GM18502 (cell line): ENCODE results near the gene SMYD3.

Experiments
- ATAC-seq: cut with Tn5 transposase; IDR thresholded peaks from one replicate; pipeline ENCODE4 v1.9.1; 2021; ENCODE audit warnings: mild to moderate bottlenecking; ENCODE audit not compliant: unreplicated experiment, poor library complexity

The SMYD3 gene

GRCh38 chr1:246232126-246232525 is 275.0 kb downstream of the SMYD3 start:
- no peak for ATAC-seq

DNA sequence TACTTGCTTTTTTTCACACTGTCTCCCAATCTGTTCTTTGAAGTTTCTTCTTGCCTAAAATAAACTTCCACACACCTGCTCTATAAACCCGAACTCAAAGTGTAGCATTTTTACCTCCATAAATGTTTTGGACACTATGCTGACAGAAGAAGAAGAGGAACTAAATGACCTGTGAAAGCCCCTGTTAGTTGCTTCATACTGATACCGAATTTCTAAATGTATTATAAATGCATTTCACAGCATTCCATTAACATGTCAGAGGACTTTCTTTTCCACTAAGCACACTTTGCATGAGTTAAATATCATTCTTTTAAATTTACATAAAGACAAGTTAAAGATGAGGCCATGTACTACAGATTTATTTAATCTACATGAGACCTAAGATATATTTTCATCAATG is 281.0 kb downstream of the SMYD3 start:
- no peak for ATAC-seq

DNA sequence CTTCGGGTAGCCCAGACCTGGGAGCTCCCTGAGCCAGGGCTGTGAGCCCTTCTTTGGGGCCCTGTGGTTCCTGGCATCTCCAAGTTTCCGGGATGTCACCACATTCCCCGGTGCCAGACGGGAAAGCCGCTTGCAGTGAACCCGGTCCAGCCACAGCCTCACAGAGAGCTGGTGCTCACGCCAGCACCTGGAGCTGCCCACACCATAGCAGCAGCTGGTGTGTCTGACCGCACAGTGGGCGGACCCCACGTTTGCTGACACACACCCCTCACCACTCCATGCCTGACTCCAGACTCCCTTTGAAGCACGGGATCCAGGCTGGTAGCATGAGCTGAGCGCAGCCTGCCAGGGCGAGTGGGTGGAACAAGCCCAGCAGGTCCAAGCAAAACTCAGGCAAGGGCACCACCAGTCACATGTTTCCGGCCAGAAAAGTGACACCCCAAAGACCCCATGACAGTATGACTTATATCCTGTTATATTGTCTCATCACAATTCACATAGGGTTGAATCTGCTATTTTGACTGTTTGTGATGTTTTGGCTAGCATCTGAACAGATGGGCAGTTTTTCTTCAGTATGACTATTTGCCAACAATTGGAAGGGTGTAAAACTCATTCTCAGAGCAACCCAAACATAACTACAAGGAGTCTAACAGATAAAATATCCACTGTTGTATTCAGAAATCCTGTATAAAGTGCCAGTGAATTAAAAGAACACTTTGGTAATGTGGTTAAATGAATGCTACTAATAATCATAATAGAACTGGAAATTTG is 285.4 kb downstream of the SMYD3 start:
- no peak for ATAC-seq

- no peak for ATAC-seq
These were observed 286.5 kb downstream of the SMYD3 start for GRCh38 chr1:246220495-246221065.

- ATAC-seq = no peak
These were observed 287.5 kb downstream of the SMYD3 start for GRCh38 chr1:246219508-246220030.

DNA sequence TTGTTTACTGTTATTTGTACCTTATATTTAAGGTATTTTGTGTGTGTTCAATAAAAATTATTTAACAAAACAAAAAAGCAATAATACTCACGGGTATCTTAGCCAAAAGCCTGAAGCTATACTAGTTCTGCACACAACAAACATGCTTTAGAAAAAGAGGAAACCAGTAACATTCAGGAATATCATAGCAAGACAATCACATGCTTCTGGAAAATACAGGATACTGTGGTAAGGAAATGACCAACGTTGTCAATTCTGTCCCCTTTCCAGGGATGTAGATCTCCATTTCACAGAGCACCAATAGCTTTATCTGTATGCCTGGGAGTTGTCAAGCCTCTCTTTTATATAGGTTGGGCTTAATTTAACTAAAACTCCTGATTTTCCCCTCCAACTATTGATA is 288.4 kb downstream of the SMYD3 start:
- no peak for ATAC-seq

DNA sequence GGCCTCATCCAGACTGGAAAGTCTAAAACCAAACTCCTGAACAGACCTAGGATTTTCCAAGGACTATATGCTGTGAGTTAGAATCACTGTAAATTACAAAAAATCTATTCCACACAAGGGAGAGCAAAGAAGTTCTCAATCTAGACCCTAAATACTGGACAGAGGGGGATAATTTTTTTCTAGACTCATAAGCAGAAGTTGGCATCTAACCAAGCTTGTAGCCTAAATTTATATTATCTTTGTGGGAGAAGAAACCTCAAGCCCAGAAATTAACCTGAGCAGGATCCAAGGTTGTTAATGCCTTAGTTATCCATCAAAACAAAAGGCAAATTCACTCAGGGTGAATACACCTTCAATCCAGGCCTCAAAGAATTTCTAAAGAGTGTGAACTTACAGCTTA is 290.2 kb downstream of the SMYD3 start:
- ATAC-seq = no peak

DNA sequence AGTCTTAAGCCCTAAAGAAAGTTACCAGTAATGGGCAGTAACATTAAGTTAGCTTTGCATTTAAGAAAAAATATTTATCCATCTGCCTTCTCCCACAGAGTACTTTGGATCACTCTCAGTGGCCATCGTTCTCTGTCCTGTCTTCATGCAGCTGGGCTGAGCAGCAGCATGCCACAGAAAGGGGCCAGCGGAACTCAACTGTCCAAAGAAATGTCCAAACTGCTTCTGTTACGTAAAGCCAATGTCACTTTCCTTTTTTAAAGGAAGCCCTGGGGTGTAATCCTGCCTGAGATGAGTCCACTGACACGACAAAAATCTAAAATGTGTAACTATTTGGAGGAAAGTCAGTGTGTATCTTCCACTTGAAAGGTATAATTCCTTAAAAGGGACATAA is 291.6 kb downstream of the SMYD3 start:
- ATAC-seq = no peak

GRCh38 chr1:246214708-246215509 is 292.2 kb downstream of the SMYD3 start:
- peak; percentile 100 for ATAC-seq

- no peak for ATAC-seq
These were observed 293.1 kb downstream of the SMYD3 start for GRCh38 chr1:246213947-246214346.

DNA sequence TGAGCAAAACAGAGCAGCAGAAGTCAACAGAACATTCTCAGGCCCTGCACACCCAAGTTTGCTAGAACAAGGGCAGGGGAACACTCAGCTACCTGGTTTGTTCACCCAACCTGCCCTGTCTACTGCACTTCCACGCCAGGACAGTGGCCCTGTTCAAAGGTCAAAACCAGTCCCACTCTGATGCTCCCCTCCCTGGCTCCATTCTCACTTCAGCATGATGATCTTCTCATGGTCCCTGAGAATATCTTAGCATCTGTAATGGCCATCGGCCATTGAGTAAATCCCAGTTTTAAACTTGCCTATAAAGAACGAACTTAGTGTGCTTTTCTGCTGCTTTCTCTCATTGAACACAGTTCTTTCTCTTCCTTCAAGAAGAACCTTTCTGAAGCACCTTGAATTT is 293.6 kb downstream of the SMYD3 start:
- ATAC-seq = no peak

DNA sequence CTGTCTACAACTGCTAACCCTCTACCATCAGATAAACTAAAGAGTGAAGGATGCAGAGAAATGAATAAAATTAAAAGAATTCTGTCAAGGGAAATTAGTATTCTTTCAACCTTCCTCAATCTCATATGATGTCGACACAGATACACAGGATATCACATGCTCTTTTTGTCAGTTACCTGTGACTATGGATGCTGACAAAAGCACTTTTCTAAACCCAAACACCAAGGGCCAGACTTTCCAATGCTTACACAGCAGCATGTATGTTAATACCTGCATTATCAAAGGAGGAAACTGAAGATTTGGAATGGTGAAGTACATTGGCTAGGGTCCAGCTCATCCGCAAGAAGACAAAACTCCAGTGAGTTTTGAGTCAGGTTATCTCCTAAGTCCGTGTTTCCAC is 294.0 kb downstream of the SMYD3 start:
- ATAC-seq = no peak

GRCh38 chr1:246212013-246212412 is 295.1 kb downstream of the SMYD3 start:
- ATAC-seq = no peak

- ATAC-seq = no peak
These were observed 296.3 kb downstream of the SMYD3 start for GRCh38 chr1:246210756-246211155.

DNA sequence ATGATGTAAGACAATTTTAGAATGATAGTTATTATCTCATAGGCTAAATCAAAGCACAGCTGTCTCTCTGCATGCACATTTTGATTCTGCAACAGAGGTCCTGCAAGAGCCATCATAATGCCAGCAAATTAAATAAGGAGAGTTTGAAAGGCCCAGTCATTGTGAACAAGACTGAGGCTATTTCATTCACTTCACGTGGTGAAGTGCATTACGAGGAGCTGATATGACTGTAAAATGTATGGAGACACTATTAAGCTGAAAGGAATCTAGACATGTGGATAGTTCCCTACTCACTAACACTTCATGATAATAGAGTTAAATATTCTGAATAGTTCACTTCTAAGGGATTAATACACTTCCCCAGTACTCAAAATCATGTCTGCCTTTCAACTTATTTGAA is 299.0 kb downstream of the SMYD3 start:
- ATAC-seq = no peak

DNA sequence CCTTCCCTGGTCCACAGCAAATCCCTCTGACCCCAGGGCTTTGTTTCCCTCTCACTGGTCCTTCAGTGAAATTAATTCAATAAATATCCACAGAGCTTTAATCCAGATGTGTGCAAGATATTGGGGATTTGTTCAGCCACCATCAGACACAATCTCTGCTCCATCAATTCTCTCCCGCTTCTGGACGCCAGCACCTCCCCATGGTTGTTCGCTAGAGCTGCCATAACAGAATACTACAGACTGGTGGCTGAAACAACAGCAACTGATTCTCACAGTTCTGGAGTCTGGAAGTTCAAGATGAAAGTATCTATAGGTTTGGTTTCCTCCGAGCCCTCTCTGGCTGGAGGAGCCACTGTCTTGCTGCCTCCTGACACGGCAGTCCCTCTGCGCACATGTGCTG is 303.9 kb downstream of the SMYD3 start:
- ATAC-seq = no peak

- ATAC-seq = no peak
These were observed 306.3 kb downstream of the SMYD3 start for GRCh38 chr1:246200738-246201137.

DNA sequence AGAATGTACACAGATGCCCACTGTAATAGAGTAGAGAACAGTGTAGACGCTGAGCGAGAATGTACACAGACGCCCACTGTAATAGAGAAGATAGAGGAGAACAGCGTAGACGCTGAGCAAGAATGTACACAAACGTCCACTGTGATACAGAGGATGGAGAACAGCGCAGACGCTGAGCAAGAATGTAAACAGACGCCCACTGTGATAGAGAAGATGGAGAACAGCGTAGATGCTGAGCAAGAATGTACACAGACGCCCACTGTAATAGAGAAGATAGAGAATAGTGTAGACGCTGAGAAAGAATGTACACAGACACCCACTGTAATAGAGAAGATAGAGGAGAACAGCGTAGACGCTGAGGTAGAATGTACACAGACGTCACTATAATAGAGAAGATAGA is 306.9 kb downstream of the SMYD3 start:
- ATAC-seq = no peak

GRCh38 chr1:246199086-246199645 is 307.9 kb downstream of the SMYD3 start:
- no peak for ATAC-seq

- no peak for ATAC-seq
These were observed 308.8 kb downstream of the SMYD3 start for GRCh38 chr1:246198115-246198816.
